Common myeloid progenitor, CD34-positive (primary cell): Measurements from ENCODE around the gene TMEM219.

Source experiments
- CTCF ChIA-PET: fragments of 350-600 bp; sonication (Branson Sonifier 250); formaldehyde crosslinking; loops from one replicate; lab custom pipeline; 2021; ENCODE audit warnings: antibody characterized with exemption; lab: Charles Lee
- POLR2A ChIA-PET: fragments of 350-600 bp; sonication (Branson Sonifier 250); formaldehyde crosslinking; loops from one replicate; lab custom pipeline; 2021; ENCODE audit warnings: antibody characterized with exemption; lab: Charles Lee
- DNase-seq, 3 donors: peaks; one replicate each; pipeline versions ENCODE4 v3.0.0 to v3.0.0-alpha.2; 2013
- H3K27ac ChIP-seq, 2 experiments: 1 replicate in 1 of 2; 2 replicates in 1 of 2; pipeline ENCODE4 v1.7.0; 2013; ENCODE audit warnings: inconsistent platforms in 2 of 2, low read length in 2 of 2, mild to moderate bottlenecking in 2 of 2, low read depth in 1 of 2, moderate library complexity in 1 of 2; ENCODE audit not compliant: severe bottlenecking in 2 of 2, insufficient read depth in 1 of 2, poor library complexity in 1 of 2
- H3K27me3 ChIP-seq, 5 experiments: replicated peaks in 2 of 5; 1 replicate in 3 of 5; 2 replicates in 2 of 5; pipeline versions ENCODE4 v1.6.1 to v1.7.0; 2013; ENCODE audit warnings: low read length in 4 of 5, mild to moderate bottlenecking in 2 of 5, moderate library complexity in 2 of 5, inconsistent platforms in 1 of 5; ENCODE audit not compliant: insufficient read depth in 5 of 5, control insufficient read depth in 4 of 5
- H3K36me3 ChIP-seq, 4 experiments: 1 replicate in 2 of 4; 2 replicates in 2 of 4; pipeline versions ENCODE4 v1.6.1 to v1.7.0; 2013; ENCODE audit warnings: low read length in 3 of 4, control low read depth in 1 of 4, mild to moderate bottlenecking in 1 of 4; ENCODE audit not compliant: control insufficient read depth in 4 of 4, insufficient read depth in 4 of 4
- H3K4me1 ChIP-seq, 4 experiments: 1 replicate in 3 of 4; 2 replicates in 1 of 4; pipeline versions ENCODE4 v1.6.1 to v1.7.1; 2013; ENCODE audit warnings: low read length in 3 of 4, mild to moderate bottlenecking in 3 of 4, control low read depth in 1 of 4, inconsistent platforms in 1 of 4, moderate library complexity in 1 of 4; ENCODE audit not compliant: control insufficient read depth in 4 of 4, insufficient read depth in 4 of 4; ENCODE audit errors: control extremely low read depth in 1 of 4
- H3K4me3 ChIP-seq, 7 experiments: 1 replicate in 4 of 7; 2 replicates in 3 of 7; pipeline versions ENCODE4 v1.5.1 to v1.7.0; 2013; ENCODE audit warnings: mild to moderate bottlenecking in 7 of 7, low read length in 6 of 7, moderate library complexity in 6 of 7, inconsistent platforms in 2 of 7, low read depth in 2 of 7, control low read depth in 1 of 7; ENCODE audit not compliant: insufficient read depth in 4 of 7, control insufficient read depth in 1 of 7; ENCODE audit errors: extremely low read depth in 1 of 7
- H3K9me3 ChIP-seq, 5 experiments: 1 replicate in 4 of 5; 2 replicates in 1 of 5; pipeline versions ENCODE4 v1.6.1 to v1.7.1; 2013; ENCODE audit warnings: low read length in 4 of 5, mild to moderate bottlenecking in 2 of 5, inconsistent platforms in 1 of 5, low read depth in 1 of 5, moderate library complexity in 1 of 5; ENCODE audit not compliant: control insufficient read depth in 4 of 5, insufficient read depth in 2 of 5; ENCODE audit errors: control extremely low read depth in 1 of 5
- WGBS: methylation state at CpG from one replicate; pipeline ENCODE4 v1.1.5; 2013; ENCODE audit not compliant: insufficient coverage; 5-methylcytosine and 5-hydroxymethylcytosine counted together

TMEM219 gene

GRCh38 chr16:29991571-29991904, 29.7 kb downstream of the TMEM219 start:
- H3K4me1 ChIP-seq, result peaks cover 0 to 25% (median 13%) of the 10 kb centered on the region in 4 experiments
- no peak for DNase-seq
- 90% methylated on average over 2 of the region's 5 CpGs for WGBS
- no peaks in the 10 kb centered on the region for H3K27me3 ChIP-seq
- H3K36me3 ChIP-seq, result peaks cover 12 to 74% (median 51%) of the 10 kb centered on the region in 4 experiments
- H3K27ac ChIP-seq, result no peak overlapping the region
- no peaks in the 10 kb centered on the region for H3K9me3 ChIP-seq
- ChIA-PET POLR2A (no interaction called here), CTCF (no interaction called here)
- H3K4me3 ChIP-seq, result no peak overlapping the region

- peaks cover 2 to 32% (median 19%) of the 10 kb centered on the region in 4 experiments for H3K4me1 ChIP-seq
- peaks cover 12 to 65% (median 44%) of the 10 kb centered on the region in 4 experiments for H3K36me3 ChIP-seq
- no peaks in the 10 kb centered on the region for H3K27me3 ChIP-seq
- no peak overlapping the region for H3K4me3 ChIP-seq
- ChIA-PET CTCF (interaction anchor here (0.9 to 1.9 kb wide), 4 partner anchors 14 to 145 kb away, joined by 3 to 6 read pairs (median 3); no protein-coding TSS in a partner anchor), POLR2A (no interaction called here)
- H3K9me3 ChIP-seq, result no peaks in the 10 kb centered on the region
- 91% methylated on average over 6 of the region's 7 CpGs for WGBS
- no peak for DNase-seq
- H3K27ac ChIP-seq, result no peak overlapping the region
Measured at GRCh38 chr16:29992344-29992967, 30.6 kb downstream of the TMEM219 start.

- CTCF ChIA-PET, result interaction anchor here (0.9 to 1.9 kb wide), 6 partner anchors 13 to 145 kb away, joined by 3 to 6 read pairs (median 3); partner anchors contain the start of gene TMEM219
- Histone ChIP-seq H3K4me1 (peaks cover 2 to 32% (median 19%) of the 10 kb centered on the region in 4 experiments), H3K27ac (no peak overlapping the region), H3K4me3 (no peak overlapping the region), H3K27me3 (no peaks in the 10 kb centered on the region), H3K36me3 (peaks cover 11 to 56% (median 39%) of the 10 kb centered on the region in 4 experiments), H3K9me3 (no peaks in the 10 kb centered on the region)
- DNase-seq, result no peak
- 95% methylated on average over 22 of the region's 25 CpGs for WGBS
- POLR2A ChIA-PET, result interaction anchor here (1.1 kb wide), 1 partner anchor 21 kb away, joined by 3 read pairs; no protein-coding TSS in a partner anchor
Measured at GRCh38 chr16:29993191-29993902, 31.5 kb downstream of the TMEM219 start.

- H3K9me3 ChIP-seq, result no peaks in the 10 kb centered on the region
- CTCF ChIA-PET, result interaction anchor here (0.9 to 1.9 kb wide), 5 partner anchors 12 to 53 kb away, joined by 3 to 6 read pairs (median 3); partner anchors contain the start of gene TMEM219
- DNase-seq, result no peak
- no peaks in the 10 kb centered on the region for H3K27me3 ChIP-seq
- H3K36me3 ChIP-seq, result peaks cover 6 to 54% (median 34%) of the 10 kb centered on the region in 4 experiments
- peaks cover 2 to 32% (median 19%) of the 10 kb centered on the region in 4 experiments for H3K4me1 ChIP-seq
- H3K4me3 ChIP-seq, result peak overlapping the region in 3 of 7 experiments; percentile 96 to 100 (median 99)
- peak overlapping the region in 1 of 2 experiments; percentile 22 for H3K27ac ChIP-seq
- WGBS, result 95% methylated on average over 9 of the region's 9 CpGs
- POLR2A ChIA-PET, result interaction anchor here (1.1 kb wide), 1 partner anchor 22 kb away, joined by 3 read pairs; no protein-coding TSS in a partner anchor
Measured at GRCh38 chr16:29993903-29994599, 32.2 kb downstream of the TMEM219 start.

GRCh38 chr16:29994600-29995323, 32.9 kb downstream of the TMEM219 start:
- DNase-seq, result no peak
- Histone ChIP-seq H3K9me3 (no peaks in the 10 kb centered on the region), H3K36me3 (peaks cover 6 to 54% (median 36%) of the 10 kb centered on the region in 4 experiments), H3K27me3 (no peaks in the 10 kb centered on the region), H3K4me1 (peaks cover 2 to 32% (median 19%) of the 10 kb centered on the region in 4 experiments), H3K27ac (peak overlapping the region; percentile 22 to 96), H3K4me3 (peak overlapping the region; percentile 94 to 100 (median 97))
- 14% methylated on average over 21 of the region's 24 CpGs for WGBS
- CTCF ChIA-PET, result interaction anchor here (0.5 to 1.9 kb wide), 2 partner anchors 11 to 66 kb away, joined by 3 to 6 read pairs; no protein-coding TSS in a partner anchor
- POLR2A ChIA-PET, result interaction anchor here (1.1 kb wide), 1 partner anchor 22 kb away, joined by 3 read pairs; no protein-coding TSS in a partner anchor

GRCh38 chr16:29995324-29995910, 33.5 kb downstream of the TMEM219 start, which contains the start of gene HIRIP3:
Gene HIRIP3 (minus strand): TSS chr16:29995617. CDS start chr16:29995605, 12 bp downstream.
- CTCF ChIA-PET, result interaction anchor here (0.5 to 1.5 kb wide), 4 partner anchors 11 to 66 kb away, joined by 3 to 6 read pairs (median 3); no protein-coding TSS in a partner anchor
- POLR2A ChIA-PET, result no interaction called here
- peak within 1 kb of the TSS; percentile 91 to 96 for H3K27ac ChIP-seq
- H3K36me3 ChIP-seq, result peaks cover 6 to 51% (median 39%) of the 10 kb centered on the region in 4 experiments
- peaks cover 2 to 32% (median 19%) of the 10 kb centered on the region in 4 experiments for H3K4me1 ChIP-seq
- under 1% methylated on average over 50 of the region's 53 CpGs for whole genome bisulfite sequencing
- DNase-seq, result peak; percentile 71 to 86 (median 79)
- no peaks in the 10 kb centered on the region for H3K27me3 ChIP-seq
- H3K4me3 ChIP-seq, result peak within 1 kb of the TSS; percentile 94 to 100 (median 97)
- no peaks in the 10 kb centered on the region for H3K9me3 ChIP-seq
